Measurements from ENCODE around the gene NR6A1.

Gene NR6A1

DNA sequence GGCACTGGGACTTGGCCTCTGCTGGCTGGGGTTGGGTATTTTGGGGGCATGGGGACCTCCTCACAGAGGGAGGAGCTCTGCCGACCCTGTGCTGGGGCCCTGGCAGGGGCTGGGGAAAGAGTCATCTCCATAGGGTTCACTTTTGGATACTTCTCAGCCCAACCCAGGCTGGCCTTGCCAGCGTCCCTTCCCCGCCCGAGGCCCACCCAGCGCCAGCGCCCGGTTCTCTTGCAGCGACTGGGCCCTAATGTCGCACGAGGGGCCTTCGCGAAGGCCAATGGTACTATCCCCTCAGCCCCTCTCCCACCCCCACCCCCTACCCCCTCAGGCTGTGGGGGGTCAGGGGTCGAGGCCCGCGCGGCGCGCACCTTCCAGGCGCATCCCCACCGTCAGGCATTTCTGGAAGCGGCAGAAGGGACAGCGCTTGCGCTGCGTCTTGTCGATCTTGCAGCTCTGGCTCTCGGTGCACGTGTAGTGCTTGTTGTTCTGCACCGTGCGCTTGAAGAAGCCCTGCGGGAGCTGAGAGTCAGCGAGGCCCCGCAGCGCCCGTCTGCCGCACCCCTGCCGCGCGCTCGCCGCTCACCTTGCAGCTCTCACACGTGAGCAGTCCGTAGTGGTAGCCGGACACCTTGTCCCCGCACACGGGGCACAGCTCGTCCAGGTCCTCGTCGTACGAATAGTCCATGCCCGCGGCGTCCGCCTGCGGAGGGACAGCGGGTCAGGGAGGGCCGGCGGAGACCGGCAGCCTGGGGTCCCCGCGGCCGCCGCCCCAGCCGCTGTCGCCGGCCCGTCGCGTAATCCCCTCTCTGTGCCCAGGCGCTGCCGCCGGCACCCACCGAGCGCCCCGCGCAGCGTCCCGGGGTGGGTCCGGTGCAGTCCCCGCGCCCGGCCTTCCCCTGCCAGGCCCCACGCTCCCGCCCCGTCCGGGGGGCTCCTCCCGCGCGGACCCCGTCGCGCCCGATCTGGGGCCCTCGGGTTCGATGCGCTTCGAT, 268.1 kb downstream of the NR6A1 start:
- H2AFZ ChIP-seq (ENCODE audit: low read depth, low read length) = no peak overlapping the region
- H3K9ac ChIP-seq (ENCODE audit: low read length) = no peak overlapping the region
- no peak overlapping the region for H2BK12ac ChIP-seq (ENCODE audit: low read length in 2 of 2)
- no peak overlapping the region for H2BK120ac ChIP-seq (ENCODE audit: low read depth, low read length)
- H4K91ac ChIP-seq (ENCODE audit: low read length) = no peak overlapping the region
- H3K4me3 ChIP-seq (ENCODE audit: insufficient read depth in 1 of 2, low read depth in 1 of 2, low read length in 2 of 2) = no peak overlapping the region
- no peak overlapping the region for H3K14ac ChIP-seq (ENCODE audit: low read length in 2 of 2)
- WGBS = 15% methylated on average over 96 of the region's 96 CpGs
- H3K18ac ChIP-seq (ENCODE audit: low read depth in 1 of 2, low read length in 2 of 2) = no peak overlapping the region
- no peak overlapping the region for H2AK5ac ChIP-seq (ENCODE audit: low read length, severe bottlenecking)
- H3K4ac ChIP-seq (ENCODE audit: low read depth in 1 of 2, low read length in 2 of 2) = no peak overlapping the region
- H4K8ac ChIP-seq (ENCODE audit: low read length) = no peak overlapping the region
- no peak overlapping the region for H2BK5ac ChIP-seq (ENCODE audit: low read depth, low read length, poor library complexity, severe bottlenecking)
- no peaks in the 10 kb centered on the region for H3K79me1 ChIP-seq (replicated peaks; ENCODE audit: low read length, poor library complexity, severe bottlenecking)
- H3K36me3 ChIP-seq (ENCODE audit: control insufficient read depth in 1 of 2, insufficient read depth in 2 of 2, low read depth in 1 of 2, low read length in 2 of 2) = no peaks in the 10 kb centered on the region
- H3K27me3 ChIP-seq (ENCODE audit: control insufficient read depth in 1 of 2, insufficient read depth in 1 of 2, low read length in 2 of 2) = peaks cover 81% of the 10 kb centered on the region in 2 experiments
- H3K23ac ChIP-seq (ENCODE audit: low read length in 2 of 2) = no peak overlapping the region
- H3K9me3 ChIP-seq (ENCODE audit: control insufficient read depth, low read length) = no peaks in the 10 kb centered on the region
- no peak overlapping the region for H3K4me2 ChIP-seq (ENCODE audit: low read length, poor library complexity, severe bottlenecking)
- H3K4me1 ChIP-seq (ENCODE audit: control insufficient read depth, insufficient read depth, low read depth, low read length) = peaks cover 14% of the 10 kb centered on the region
- no peak overlapping the region for H2BK15ac ChIP-seq (ENCODE audit: low read depth, poor library complexity, severe bottlenecking)
- DNase-seq = no peak
- H3K27ac ChIP-seq (ENCODE audit: low read length, poor library complexity, severe bottlenecking) = no peak overlapping the region

DNA sequence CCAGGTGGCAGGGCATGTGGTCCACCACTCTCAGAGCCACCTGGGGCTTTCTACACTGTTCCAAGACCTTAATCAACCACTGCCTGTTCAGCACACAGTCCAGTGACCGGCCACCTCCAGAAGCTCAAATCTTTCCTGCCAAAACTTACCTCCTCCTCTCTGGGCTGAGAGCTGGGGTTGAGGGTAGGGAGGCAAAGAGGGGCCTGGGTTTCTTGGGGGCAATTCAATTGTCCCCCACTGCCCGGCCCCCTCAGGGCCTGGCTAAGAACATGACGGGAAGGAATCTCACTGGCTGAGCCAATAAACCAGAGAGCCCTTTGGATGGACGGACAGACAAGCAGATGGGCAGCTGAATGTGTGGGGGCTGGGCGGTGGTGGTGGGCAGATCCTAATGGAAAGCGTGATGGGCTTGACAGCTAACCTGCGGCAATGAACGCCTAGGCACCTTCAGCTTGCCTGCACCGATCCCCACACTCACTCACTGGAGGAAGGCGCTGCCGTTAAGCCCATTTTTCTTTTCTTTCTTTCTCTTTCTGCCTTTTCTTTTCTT, 269.3 kb downstream of the NR6A1 start:
- Histone ChIP-seq H3K9ac (ENCODE audit: low read length) (no peak overlapping the region), H3K4me2 (ENCODE audit: low read length, poor library complexity, severe bottlenecking) (no peak overlapping the region), H4K8ac (ENCODE audit: low read length) (no peak overlapping the region), H3K14ac (ENCODE audit: low read length in 2 of 2) (no peak overlapping the region), H2BK120ac (ENCODE audit: low read depth, low read length) (no peak overlapping the region), H2AK5ac (ENCODE audit: low read length, severe bottlenecking) (no peak overlapping the region), H3K9me3 (ENCODE audit: control insufficient read depth, low read length) (no peaks in the 10 kb centered on the region), H3K27ac (ENCODE audit: low read length, poor library complexity, severe bottlenecking) (no peak overlapping the region), H3K4me3 (ENCODE audit: insufficient read depth in 1 of 2, low read depth in 1 of 2, low read length in 2 of 2) (no peak overlapping the region), H3K23ac (ENCODE audit: low read length in 2 of 2) (no peak overlapping the region), H3K79me1 (replicated peaks; ENCODE audit: low read length, poor library complexity, severe bottlenecking) (no peaks in the 10 kb centered on the region), H3K36me3 (ENCODE audit: control insufficient read depth in 1 of 2, insufficient read depth in 2 of 2, low read depth in 1 of 2, low read length in 2 of 2) (no peaks in the 10 kb centered on the region), H3K4me1 (ENCODE audit: control insufficient read depth, insufficient read depth, low read depth, low read length) (peaks cover 14% of the 10 kb centered on the region), H4K91ac (ENCODE audit: low read length) (no peak overlapping the region), H2AFZ (ENCODE audit: low read depth, low read length) (no peak overlapping the region), H3K27me3 (ENCODE audit: control insufficient read depth in 1 of 2, insufficient read depth in 1 of 2, low read length in 2 of 2) (peaks cover 91% of the 10 kb centered on the region in 2 experiments), H3K4ac (ENCODE audit: low read depth in 1 of 2, low read length in 2 of 2) (no peak overlapping the region), H2BK15ac (ENCODE audit: low read depth, poor library complexity, severe bottlenecking) (no peak overlapping the region), H2BK5ac (ENCODE audit: low read depth, low read length, poor library complexity, severe bottlenecking) (no peak overlapping the region), H3K18ac (ENCODE audit: low read depth in 1 of 2, low read length in 2 of 2) (no peak overlapping the region), H2BK12ac (ENCODE audit: low read length in 2 of 2) (no peak overlapping the region)
- WGBS = 81% methylated on average over 8 of the region's 11 CpGs
- no peak for DNase-seq

DNA sequence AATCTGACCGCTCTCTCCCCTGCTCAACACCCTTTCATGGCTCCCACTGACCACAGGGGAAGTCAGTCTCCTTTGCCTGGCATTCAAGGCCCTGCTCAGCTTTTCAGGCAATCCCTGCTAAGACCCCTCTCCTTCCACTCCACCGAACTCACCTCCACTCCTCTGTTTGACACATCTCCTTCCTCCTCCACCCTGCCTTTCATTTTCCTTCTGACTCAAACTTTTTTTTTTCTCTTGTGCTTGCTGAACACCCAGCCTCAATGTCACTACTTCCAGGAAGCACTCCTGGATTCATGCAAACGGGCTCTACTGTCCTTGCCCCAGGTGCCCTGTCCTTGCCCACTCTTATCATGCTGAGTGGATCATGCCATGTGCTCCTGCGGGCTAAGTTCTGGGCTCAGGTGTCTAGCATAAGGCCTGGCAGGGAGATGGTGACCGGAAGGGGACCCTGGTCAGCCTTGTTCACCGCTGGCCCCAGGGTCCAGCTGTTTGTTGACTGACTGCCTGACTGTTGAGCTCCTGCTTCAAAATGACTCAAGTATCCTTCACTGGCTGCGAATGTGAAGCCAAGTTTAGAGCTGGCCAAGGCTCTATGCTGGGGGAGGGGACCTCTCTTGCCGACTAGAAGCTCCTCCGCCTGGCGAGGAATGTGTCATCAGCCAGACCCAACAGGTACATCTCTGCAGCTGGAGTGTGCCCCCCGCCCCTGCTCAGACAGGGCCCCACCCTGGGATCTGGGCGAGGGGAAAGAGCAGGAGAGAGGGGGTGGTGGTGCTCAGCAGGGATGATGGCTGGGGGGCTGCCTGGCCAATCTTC, 270.1 kb downstream of the NR6A1 start:
- Histone ChIP-seq H3K27ac (ENCODE audit: low read length, poor library complexity, severe bottlenecking) (no peak overlapping the region), H4K91ac (ENCODE audit: low read length) (no peak overlapping the region), H2BK120ac (ENCODE audit: low read depth, low read length) (no peak overlapping the region), H3K27me3 (ENCODE audit: control insufficient read depth in 1 of 2, insufficient read depth in 1 of 2, low read length in 2 of 2) (peaks cover 91 to 96% of the 10 kb centered on the region in 2 experiments), H2AFZ (ENCODE audit: low read depth, low read length) (no peak overlapping the region), H3K9ac (ENCODE audit: low read length) (no peak overlapping the region), H3K79me1 (replicated peaks; ENCODE audit: low read length, poor library complexity, severe bottlenecking) (no peaks in the 10 kb centered on the region), H3K4me2 (ENCODE audit: low read length, poor library complexity, severe bottlenecking) (no peak overlapping the region), H2AK5ac (ENCODE audit: low read length, severe bottlenecking) (no peak overlapping the region), H3K14ac (ENCODE audit: low read length in 2 of 2) (no peak overlapping the region), H2BK5ac (ENCODE audit: low read depth, low read length, poor library complexity, severe bottlenecking) (no peak overlapping the region), H3K4me1 (ENCODE audit: control insufficient read depth, insufficient read depth, low read depth, low read length) (peaks cover 16% of the 10 kb centered on the region), H3K4ac (ENCODE audit: low read depth in 1 of 2, low read length in 2 of 2) (no peak overlapping the region), H3K36me3 (ENCODE audit: control insufficient read depth in 1 of 2, insufficient read depth in 2 of 2, low read depth in 1 of 2, low read length in 2 of 2) (no peaks in the 10 kb centered on the region), H2BK15ac (ENCODE audit: low read depth, poor library complexity, severe bottlenecking) (no peak overlapping the region), H3K18ac (ENCODE audit: low read depth in 1 of 2, low read length in 2 of 2) (no peak overlapping the region), H3K4me3 (ENCODE audit: insufficient read depth in 1 of 2, low read depth in 1 of 2, low read length in 2 of 2) (no peak overlapping the region), H2BK12ac (ENCODE audit: low read length in 2 of 2) (no peak overlapping the region), H3K9me3 (ENCODE audit: control insufficient read depth, low read length) (no peaks in the 10 kb centered on the region), H4K8ac (ENCODE audit: low read length) (no peak overlapping the region), H3K23ac (ENCODE audit: low read length in 2 of 2) (no peak overlapping the region)
- 61% methylated on average over 12 of the region's 12 CpGs for WGBS
- DNase-seq = no peak
